ENCODE results near the gene GRK6. TPM values are rescaled to one million over a fixed set of nuclear protein-coding genes. Genes with fewer than 3 reads are reported as not detected.

The GRK6 gene
- total RNA-seq, 6 donors from 2014 or later, result 26.8 to 85.9 (median 56.6) TPM

- Histone ChIP-seq H3K9me3 (no peaks in the 10 kb centered on the region), H3K27ac (no peak overlapping the region), H3K4me3 (no peak overlapping the region), H3K36me3 (peaks cover 28 to 97% (median 76%) of the 10 kb centered on the region in 4 donors), H3K27me3 (no peaks in the 10 kb centered on the region), H3K4me1 (peaks cover 0 to 10% (median 0%) of the 10 kb centered on the region in 4 donors)
- WGBS, 2 donors, result 76 to 87% methylated on average over 4 of the region's 4 CpGs
- no peak for TF ChIP-seq EP300 (IDR thresholded peaks at IDR 0.05)
- no peak for TF ChIP-seq POLR2AphosphoS5 (IDR thresholded peaks at IDR 0.05)
- no peak for TF ChIP-seq POLR2A (IDR thresholded peaks at IDR 0.05)
- TF ChIP-seq CTCF (IDR thresholded peaks at IDR 0.05), result no peak
- DNase-seq (no peak), ATAC-seq (ENCODE audit: low FRiP score in 2 of 2) (peak in 1 of 2 donors; percentile 3)
These were observed 11.1 kb downstream of the GRK6 start for GRCh38 chr5:177437623-177438022.

GRCh38 chr5:177438468-177438867 lies 12.0 kb downstream of the GRK6 start:
- Histone ChIP-seq H3K9me3 (no peaks in the 10 kb centered on the region), H3K4me1 (peaks cover 0 to 6% (median 0%) of the 10 kb centered on the region in 4 donors), H3K27ac (no peak overlapping the region), H3K27me3 (no peaks in the 10 kb centered on the region), H3K36me3 (peaks cover 23 to 88% (median 68%) of the 10 kb centered on the region in 4 donors), H3K4me3 (no peak overlapping the region)
- no peak for DNase-seq
- no peak for TF ChIP-seq POLR2AphosphoS5 (IDR thresholded peaks at IDR 0.05)
- no peak for TF ChIP-seq EP300 (IDR thresholded peaks at IDR 0.05)
- TF ChIP-seq POLR2A (IDR thresholded peaks at IDR 0.05), result no peak
- TF ChIP-seq CTCF (IDR thresholded peaks at IDR 0.05), result no peak
- no peak for ATAC-seq (ENCODE audit: low FRiP score in 2 of 2)
- WGBS, 2 donors, result 93% methylated on average over 7 to 10 of the region's 10 CpGs

GRCh38 chr5:177439518-177440053 lies 13.1 kb downstream of the GRK6 start:
- TF ChIP-seq CTCF (IDR thresholded peaks at IDR 0.05), result no peak
- no peak for TF ChIP-seq POLR2A (IDR thresholded peaks at IDR 0.05)
- TF ChIP-seq EP300 (IDR thresholded peaks at IDR 0.05), result no peak
- no peak for TF ChIP-seq POLR2AphosphoS5 (IDR thresholded peaks at IDR 0.05)
- WGBS, 2 donors, result 95 to 96% methylated on average over 4 of the region's 4 CpGs
- H3K36me3 ChIP-seq, result peaks cover 15 to 77% (median 57%) of the 10 kb centered on the region in 4 donors
- peaks cover 0 to 4% (median 0%) of the 10 kb centered on the region in 4 donors for H3K4me1 ChIP-seq
- no peak overlapping the region for H3K4me3 ChIP-seq
- H3K27me3 ChIP-seq, result no peaks in the 10 kb centered on the region
- no peak overlapping the region for H3K27ac ChIP-seq
- DNase-seq, result no peak
- no peak for ATAC-seq (ENCODE audit: low FRiP score in 2 of 2)
- no peaks in the 10 kb centered on the region for H3K9me3 ChIP-seq

GRCh38 chr5:177440211-177440989 lies 13.9 kb downstream of the GRK6 start:
- H3K4me1 ChIP-seq, result peaks cover 0 to 6% (median 0%) of the 10 kb centered on the region in 4 donors
- no peaks in the 10 kb centered on the region for H3K9me3 ChIP-seq
- TF ChIP-seq EP300 (IDR thresholded peaks at IDR 0.05), result no peak
- no peak for TF ChIP-seq CTCF (IDR thresholded peaks at IDR 0.05)
- no peak for TF ChIP-seq POLR2A (IDR thresholded peaks at IDR 0.05)
- no peak for TF ChIP-seq POLR2AphosphoS5 (IDR thresholded peaks at IDR 0.05)
- WGBS, 2 donors, result 82 to 89% methylated on average over 19 to 24 of the region's 24 CpGs
- no peaks in the 10 kb centered on the region for H3K27me3 ChIP-seq
- DNase-seq, result no peak
- no peak overlapping the region for H3K27ac ChIP-seq
- H3K4me3 ChIP-seq, result no peak overlapping the region
- peaks cover 13 to 69% (median 49%) of the 10 kb centered on the region in 4 donors for H3K36me3 ChIP-seq
- no peak for ATAC-seq (ENCODE audit: low FRiP score in 2 of 2)
